A549 (cell line): Measurements from ENCODE around the gene RPTOR.

Source experiments
- CHD2 ChIP-seq: fragments of 150-350 bp; IDR thresholded peaks from 2 replicates; pipeline ENCODE4 v1.6.1; 2014; ENCODE audit warnings: low read length; ENCODE audit not compliant: partially characterized antibody
- EP300 ChIP-seq, 2 experiments: fragments of >200 bp; sonication (Bioruptor Twin); formaldehyde crosslinking; IDR thresholded peaks; 2 replicates in 1 of 2; 3 replicates in 1 of 2; pipeline ENCODE4 v1.6.1; 2016 to 2017
- HOXA7 ChIP-seq: fragments of 250-450 bp; sonication (Bioruptor Pico); IDR thresholded peaks from 2 replicates; pipeline ENCODE4 v1.5.0; 2020; ENCODE audit warnings: mild to moderate bottlenecking, moderate library complexity
- KDM5A ChIP-seq: fragments of 200-600 bp; sonication (generic); IDR thresholded peaks from 2 replicates; pipeline ENCODE4 v1.6.1; 2016; ENCODE audit warnings: antibody characterized with exemption, mild to moderate bottlenecking
- NPAS2 ChIP-seq: fragments of 250-450 bp; sonication (Bioruptor Pico); IDR thresholded peaks from 2 replicates; pipeline ENCODE4 v1.8.0; 2022; ENCODE audit warnings: mild to moderate bottlenecking, moderate library complexity, borderline replicate concordance
- POLR2A ChIP-seq: IDR thresholded peaks from 2 replicates; pipeline ENCODE4 v1.6.1; 2012; ENCODE audit warnings: mild to moderate bottlenecking, low read length
- RNF2 ChIP-seq: fragments of 200-600 bp; sonication (generic); IDR thresholded peaks from 2 replicates; pipeline ENCODE4 v1.6.1; 2016; ENCODE audit warnings: low read depth, mild to moderate bottlenecking, antibody characterized with exemption, moderate library complexity, borderline replicate concordance
- TF ChIP-seq, protein P1 (sequence below): fragments of >200 bp; sonication (Bioruptor Twin); formaldehyde crosslinking; IDR thresholded peaks from 3 replicates; pipeline ENCODE4 v1.5.1; 2016
- TF ChIP-seq, protein P2 (sequence below): fragments of 200-600 bp; sonication (generic); IDR thresholded peaks from 2 replicates; pipeline ENCODE4 v1.6.1; 2016; ENCODE audit warnings: antibody characterized with exemption, mild to moderate bottlenecking, moderate library complexity

DNA sequence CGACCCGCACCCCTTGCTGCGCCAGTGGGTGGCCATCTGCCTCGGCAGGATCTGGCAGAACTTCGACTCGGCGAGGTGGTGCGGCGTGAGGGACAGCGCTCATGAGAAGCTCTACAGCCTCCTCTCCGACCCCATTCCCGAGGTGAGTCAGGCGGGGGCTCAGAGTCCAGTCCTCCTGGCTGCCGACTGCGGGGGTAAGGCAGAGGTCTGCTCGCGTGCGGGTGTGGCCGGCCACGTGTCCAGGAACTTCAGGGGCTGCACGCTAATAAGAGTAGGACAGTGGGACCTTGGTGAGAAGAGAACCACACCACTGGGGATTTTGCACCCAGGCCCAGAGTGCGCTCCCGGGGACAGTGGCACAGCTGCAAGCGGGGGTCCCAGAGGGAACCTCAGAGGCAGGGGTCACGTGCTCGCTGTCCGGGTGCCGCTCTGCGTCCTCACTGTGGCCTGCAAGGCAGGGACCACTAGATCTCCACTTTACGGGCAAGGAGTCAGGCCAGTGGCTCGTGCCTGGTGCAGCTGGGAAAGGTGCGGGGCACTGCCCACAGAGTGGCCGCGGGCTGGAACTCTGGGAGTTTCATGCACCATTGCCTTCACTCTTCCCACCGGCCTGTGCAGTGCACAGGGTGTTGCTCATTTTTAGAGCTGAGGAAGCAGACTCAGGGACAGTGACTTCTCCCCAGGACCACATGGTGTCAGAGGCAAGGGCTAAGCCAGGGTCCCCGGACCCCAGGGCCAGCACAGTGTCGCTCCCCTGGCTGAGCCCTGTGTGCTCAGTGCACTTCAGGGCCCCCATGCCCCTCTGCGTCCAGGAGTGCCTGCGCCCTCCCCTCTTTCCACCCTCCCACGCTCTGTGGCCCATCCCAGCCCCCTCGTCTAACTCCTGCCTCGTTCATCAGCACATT is 339.4 kb downstream of the RPTOR start:
- no peak for TF ChIP-seq POLR2A
- TF ChIP-seq EP300 (IDR thresholded peaks at IDR 0.05), result no peak
- no peak for TF ChIP-seq NPAS2 (CRISPR knock-in tag)
- TF ChIP-seq KDM5A, result no peak
- no peak for TF ChIP-seq CHD2
- TF ChIP-seq, protein P1, sequence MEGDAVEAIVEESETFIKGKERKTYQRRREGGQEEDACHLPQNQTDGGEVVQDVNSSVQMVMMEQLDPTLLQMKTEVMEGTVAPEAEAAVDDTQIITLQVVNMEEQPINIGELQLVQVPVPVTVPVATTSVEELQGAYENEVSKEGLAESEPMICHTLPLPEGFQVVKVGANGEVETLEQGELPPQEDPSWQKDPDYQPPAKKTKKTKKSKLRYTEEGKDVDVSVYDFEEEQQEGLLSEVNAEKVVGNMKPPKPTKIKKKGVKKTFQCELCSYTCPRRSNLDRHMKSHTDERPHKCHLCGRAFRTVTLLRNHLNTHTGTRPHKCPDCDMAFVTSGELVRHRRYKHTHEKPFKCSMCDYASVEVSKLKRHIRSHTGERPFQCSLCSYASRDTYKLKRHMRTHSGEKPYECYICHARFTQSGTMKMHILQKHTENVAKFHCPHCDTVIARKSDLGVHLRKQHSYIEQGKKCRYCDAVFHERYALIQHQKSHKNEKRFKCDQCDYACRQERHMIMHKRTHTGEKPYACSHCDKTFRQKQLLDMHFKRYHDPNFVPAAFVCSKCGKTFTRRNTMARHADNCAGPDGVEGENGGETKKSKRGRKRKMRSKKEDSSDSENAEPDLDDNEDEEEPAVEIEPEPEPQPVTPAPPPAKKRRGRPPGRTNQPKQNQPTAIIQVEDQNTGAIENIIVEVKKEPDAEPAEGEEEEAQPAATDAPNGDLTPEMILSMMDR, result no peak
- no peak for TF ChIP-seq RNF2
- TF ChIP-seq, protein P2, sequence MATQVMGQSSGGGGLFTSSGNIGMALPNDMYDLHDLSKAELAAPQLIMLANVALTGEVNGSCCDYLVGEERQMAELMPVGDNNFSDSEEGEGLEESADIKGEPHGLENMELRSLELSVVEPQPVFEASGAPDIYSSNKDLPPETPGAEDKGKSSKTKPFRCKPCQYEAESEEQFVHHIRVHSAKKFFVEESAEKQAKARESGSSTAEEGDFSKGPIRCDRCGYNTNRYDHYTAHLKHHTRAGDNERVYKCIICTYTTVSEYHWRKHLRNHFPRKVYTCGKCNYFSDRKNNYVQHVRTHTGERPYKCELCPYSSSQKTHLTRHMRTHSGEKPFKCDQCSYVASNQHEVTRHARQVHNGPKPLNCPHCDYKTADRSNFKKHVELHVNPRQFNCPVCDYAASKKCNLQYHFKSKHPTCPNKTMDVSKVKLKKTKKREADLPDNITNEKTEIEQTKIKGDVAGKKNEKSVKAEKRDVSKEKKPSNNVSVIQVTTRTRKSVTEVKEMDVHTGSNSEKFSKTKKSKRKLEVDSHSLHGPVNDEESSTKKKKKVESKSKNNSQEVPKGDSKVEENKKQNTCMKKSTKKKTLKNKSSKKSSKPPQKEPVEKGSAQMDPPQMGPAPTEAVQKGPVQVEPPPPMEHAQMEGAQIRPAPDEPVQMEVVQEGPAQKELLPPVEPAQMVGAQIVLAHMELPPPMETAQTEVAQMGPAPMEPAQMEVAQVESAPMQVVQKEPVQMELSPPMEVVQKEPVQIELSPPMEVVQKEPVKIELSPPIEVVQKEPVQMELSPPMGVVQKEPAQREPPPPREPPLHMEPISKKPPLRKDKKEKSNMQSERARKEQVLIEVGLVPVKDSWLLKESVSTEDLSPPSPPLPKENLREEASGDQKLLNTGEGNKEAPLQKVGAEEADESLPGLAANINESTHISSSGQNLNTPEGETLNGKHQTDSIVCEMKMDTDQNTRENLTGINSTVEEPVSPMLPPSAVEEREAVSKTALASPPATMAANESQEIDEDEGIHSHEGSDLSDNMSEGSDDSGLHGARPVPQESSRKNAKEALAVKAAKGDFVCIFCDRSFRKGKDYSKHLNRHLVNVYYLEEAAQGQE, result no peak
- TF ChIP-seq HOXA7, result no peak
